ENCODE data around the gene FGGY.

The FGGY gene

GRCh38 chr1:59761443-59761842, 464.5 kb downstream of the FGGY start:
- DNase-seq (ENCODE audit: low read depth in 3 of 3): no peak

- DNase-seq (ENCODE audit: low read depth in 3 of 3): no peak
Observed at GRCh38 chr1:59763418-59763817, 466.5 kb downstream of the FGGY start.

GRCh38 chr1:59765011-59765730, 468.3 kb downstream of the FGGY start:
- DNase-seq (ENCODE audit: low read depth in 3 of 3): no peak

GRCh38 chr1:59766227-59766855, 469.4 kb downstream of the FGGY start:
- no peak for DNase-seq (ENCODE audit: low read depth in 3 of 3)

- DNase-seq (ENCODE audit: low read depth in 3 of 3): no peak
Observed at GRCh38 chr1:59767119-59767518, 470.2 kb downstream of the FGGY start.

- DNase-seq (ENCODE audit: low read depth in 3 of 3): no peak
Observed at GRCh38 chr1:59768792-59769735, 472.2 kb downstream of the FGGY start.

GRCh38 chr1:59769736-59770095, 472.8 kb downstream of the FGGY start:
- DNase-seq (ENCODE audit: low read depth in 3 of 3): no peak

GRCh38 chr1:59771361-59771760, 474.5 kb downstream of the FGGY start:
- DNase-seq (ENCODE audit: low read depth in 3 of 3): no peak

GRCh38 chr1:59775480-59775879, 478.6 kb downstream of the FGGY start:
- DNase-seq (ENCODE audit: low read depth in 3 of 3): no peak

GRCh38 chr1:59776960-59777852, 480.3 kb downstream of the FGGY start:
- DNase-seq (ENCODE audit: low read depth in 3 of 3): no peak

GRCh38 chr1:59779949-59780348, 483.1 kb downstream of the FGGY start:
- no peak for DNase-seq (ENCODE audit: low read depth in 3 of 3)

GRCh38 chr1:59788825-59789224, 491.9 kb downstream of the FGGY start:
- DNase-seq (ENCODE audit: low read depth in 3 of 3): no peak

- no peak for DNase-seq (ENCODE audit: low read depth in 3 of 3)
Observed at GRCh38 chr1:59798600-59798999, 501.7 kb downstream of the FGGY start.

- no peak for DNase-seq (ENCODE audit: low read depth in 3 of 3)
Observed at GRCh38 chr1:59803458-59804038, 506.7 kb downstream of the FGGY start.

GRCh38 chr1:59804301-59804700, 507.4 kb downstream of the FGGY start:
- DNase-seq (ENCODE audit: low read depth in 3 of 3): no peak

- no peak for DNase-seq (ENCODE audit: low read depth in 3 of 3)
Observed at GRCh38 chr1:59805554-59805953, 508.7 kb downstream of the FGGY start.
